Uterus (tissue), 4 donors: ENCODE data around the gene BBX. TPM values are rescaled to one million over a fixed set of nuclear protein-coding genes. Genes with fewer than 3 reads are reported as not detected.

Experiments
- DNase-seq, 2 donors: peaks; one replicate each; pipeline ENCODE4 v3.0.0-alpha.2; 2019 to 2020
- H3K27ac ChIP-seq, 2 donors: fragments of 200-600 bp; sonication (generic); 1 replicate in 1 of 2; 2 replicates in 1 of 2; pipeline ENCODE4 v1.5.1; 2016 to 2018
- H3K27me3 ChIP-seq, 2 donors: fragments of 200-600 bp; sonication (generic); one replicate each; pipeline ENCODE4 v1.5.1; 2018 to 2019; ENCODE audit warnings: control low read depth in 1 of 2
- H3K36me3 ChIP-seq, 2 donors: fragments of 200-600 bp; sonication (generic); one replicate each; pipeline ENCODE4 v1.5.1; 2019; ENCODE audit warnings: control low read depth in 1 of 2
- H3K4me1 ChIP-seq, 2 donors: fragments of 200-600 bp; sonication (generic); one replicate each; pipeline ENCODE4 v1.5.1; 2018 to 2019; ENCODE audit warnings: control low read depth in 1 of 2
- H3K4me3 ChIP-seq, 2 donors: fragments of 200-600 bp; sonication (generic); 1 replicate in 1 of 2; 2 replicates in 1 of 2; pipeline ENCODE4 v1.5.1; 2018 to 2019; ENCODE audit warnings: mild to moderate bottlenecking in 1 of 2
- H3K9me3 ChIP-seq, 2 donors: fragments of 200-600 bp; sonication (generic); one replicate each; pipeline ENCODE4 v1.5.1; 2019; ENCODE audit warnings: control low read depth in 1 of 2
- CTCF ChIP-seq, 4 experiments: fragments of 200-600 bp in 2 of 4; fragments of 450-650 bp in 2 of 4; sonication (generic) in 2 of 4; IDR thresholded peaks; one replicate each; pipeline ENCODE4 v1.5.1; 2016 to 2019; ENCODE audit warnings: antibody characterized with exemption in 4 of 4, mild to moderate bottlenecking in 2 of 4, moderate library complexity in 1 of 4
- POLR2A ChIP-seq, 2 donors: fragments of 450-650 bp; IDR thresholded peaks; one replicate each; pipeline ENCODE4 v1.6.1; 2016; ENCODE audit warnings: antibody characterized with exemption in 2 of 2, mild to moderate bottlenecking in 1 of 2, moderate library complexity in 1 of 2
- intact Hi-C: fragments of 100-400 bp; cut with DNase I; formaldehyde crosslinking; loops from one replicate; pipeline ENCODE4 v1.15.1; 2023; ENCODE audit warnings: low total_unique reads
- total RNA-seq, 4 donors: library from RNA; depleted of rRNA in 3 of 4; stranded (reverse); fragments of >200 nt in 3 of 4; gene quantifications; one replicate each; pipeline versions ENCODE4 v1.1.0 to v1.2.4, GENCODE V29; 2014 to 2023
- donor health status: DM: yes; HTN: yes; CAD: no.

BBX gene
- total RNA-seq, 4 donors from 2014 or later, result 21.5 to 106 (median 63.8) TPM

GRCh38 chr3:107523539-107524325 is 970 bp downstream of the BBX start:
- intact Hi-C loops, result no loop called here
- H3K9me3 ChIP-seq, result no peaks in the 10 kb centered on the region
- peaks cover 0 to 3% of the 10 kb centered on the region in 2 donors for H3K4me1 ChIP-seq
- peak; percentile 42 to 49 for DNase-seq
- H3K27me3 ChIP-seq, result no peaks in the 10 kb centered on the region
- peak overlapping the region; percentile 65 to 69 for H3K4me3 ChIP-seq
- TF ChIP-seq POLR2A (IDR thresholded peaks at IDR 0.05) (no peak), CTCF (IDR thresholded peaks at IDR 0.05) (no peak)
- H3K36me3 ChIP-seq, result no peaks in the 10 kb centered on the region
- H3K27ac ChIP-seq, result peak overlapping the region; percentile 93

GRCh38 chr3:107524326-107524840 is 1.6 kb downstream of the BBX start:
- TF ChIP-seq POLR2A (IDR thresholded peaks at IDR 0.05), result no peak
- TF ChIP-seq CTCF (IDR thresholded peaks at IDR 0.05), result no peak
- intact Hi-C loops, result no loop called here
- no peak for DNase-seq
- Histone ChIP-seq H3K4me3 (peak overlapping the region; percentile 65 to 69), H3K27ac (peak overlapping the region; percentile 93), H3K9me3 (no peaks in the 10 kb centered on the region), H3K27me3 (no peaks in the 10 kb centered on the region), H3K36me3 (no peaks in the 10 kb centered on the region), H3K4me1 (peaks cover 0 to 3% of the 10 kb centered on the region in 2 donors)

GRCh38 chr3:107524841-107525643 is 2.3 kb downstream of the BBX start:
- Histone ChIP-seq H3K4me1 (peaks cover 0 to 3% of the 10 kb centered on the region in 2 donors), H3K27ac (peak overlapping the region; percentile 93), H3K36me3 (no peaks in the 10 kb centered on the region), H3K4me3 (peak overlapping the region; percentile 65 to 69), H3K9me3 (no peaks in the 10 kb centered on the region), H3K27me3 (no peaks in the 10 kb centered on the region)
- intact Hi-C loops, result no loop called here
- no peak for TF ChIP-seq CTCF (IDR thresholded peaks at IDR 0.05)
- TF ChIP-seq POLR2A (IDR thresholded peaks at IDR 0.05), result peak in 1 of 2 donors; percentile 24
- DNase-seq, result peak; percentile 51 to 58

GRCh38 chr3:107525644-107526305 is 3.0 kb downstream of the BBX start:
- Histone ChIP-seq H3K36me3 (no peaks in the 10 kb centered on the region), H3K27me3 (no peaks in the 10 kb centered on the region), H3K4me3 (peak overlapping the region; percentile 65 to 69), H3K4me1 (peaks cover 0 to 3% of the 10 kb centered on the region in 2 donors), H3K9me3 (no peaks in the 10 kb centered on the region), H3K27ac (peak overlapping the region; percentile 93)
- intact Hi-C loops, result no loop called here
- TF ChIP-seq CTCF (IDR thresholded peaks at IDR 0.05) (no peak), POLR2A (IDR thresholded peaks at IDR 0.05) (no peak)
- DNase-seq, result no peak
